SK-N-SH treated with all-trans-retinoic acid at 6 μM for 48 hours (cell line): ENCODE results near the gene GRHL1.

Experiments
- ATAC-seq: fragments of 200-7000 bp; cut with Tn5 transposase; 3 replicates; pipeline ENCODE4 v1.9.1; 2020; ENCODE audit warnings: mild to moderate bottlenecking, moderate library complexity
- BACH2 ChIP-seq: fragments of 250-450 bp; sonication (Bioruptor Pico); IDR thresholded peaks from 2 replicates; pipeline ENCODE4 v1.9.0; 2021; ENCODE audit warnings: mild to moderate bottlenecking, borderline replicate concordance
- CSDC2 ChIP-seq: fragments of 250-450 bp; sonication (Bioruptor Pico); IDR thresholded peaks from 2 replicates; pipeline ENCODE4 v1.5.0; 2020; ENCODE audit warnings: mild to moderate bottlenecking, moderate library complexity
- ESRRG ChIP-seq: fragments of 250-450 bp; sonication (Bioruptor Pico); IDR thresholded peaks from 2 replicates; pipeline ENCODE4 v1.6.1; 2021; ENCODE audit warnings: mild to moderate bottlenecking
- GLIS3 ChIP-seq: fragments of 250-450 bp; sonication (Bioruptor Pico); IDR thresholded peaks from 2 replicates; pipeline ENCODE4 v1.5.0; 2020; ENCODE audit warnings: mild to moderate bottlenecking, moderate library complexity
- ISL1 ChIP-seq: fragments of 250-450 bp; sonication (Bioruptor Pico); IDR thresholded peaks from 2 replicates; pipeline ENCODE4 v2.1.2; 2022; ENCODE audit warnings: mild to moderate bottlenecking, moderate library complexity
- OSR1 ChIP-seq: fragments of 250-450 bp; sonication (Bioruptor Pico); IDR thresholded peaks from 2 replicates; pipeline ENCODE4 v1.8.0; 2022; ENCODE audit warnings: moderate library complexity, mild to moderate bottlenecking, inconsistent platforms
- PATZ1 ChIP-seq: fragments of 250-450 bp; sonication (Bioruptor Pico); IDR thresholded peaks from 2 replicates; pipeline ENCODE4 v1.8.0; 2020; ENCODE audit warnings: mild to moderate bottlenecking, moderate library complexity, borderline replicate concordance
- PPARA ChIP-seq: fragments of 250-450 bp; sonication (Bioruptor Pico); IDR thresholded peaks from 2 replicates; pipeline ENCODE4 v1.5.0; 2020; ENCODE audit warnings: mild to moderate bottlenecking, borderline replicate concordance
- RARB ChIP-seq: fragments of 250-450 bp; sonication (Bioruptor Pico); IDR thresholded peaks from 2 replicates; pipeline ENCODE4 v1.8.0; 2021; ENCODE audit warnings: mild to moderate bottlenecking, moderate library complexity
- TCF4 ChIP-seq: fragments of 250-450 bp; sonication (Bioruptor Pico); IDR thresholded peaks from 2 replicates; pipeline ENCODE4 v1.8.0; 2021; ENCODE audit warnings: mild to moderate bottlenecking, moderate library complexity, borderline replicate concordance
- TOX ChIP-seq: fragments of 250-450 bp; sonication (Bioruptor Pico); IDR thresholded peaks from 2 replicates; pipeline ENCODE4 v1.8.0; 2021; ENCODE audit warnings: mild to moderate bottlenecking, moderate library complexity, borderline replicate concordance
- TSHZ2 ChIP-seq: fragments of 250-450 bp; sonication (Bioruptor Pico); IDR thresholded peaks from 2 replicates; pipeline ENCODE4 v1.5.0; 2020; ENCODE audit warnings: mild to moderate bottlenecking, moderate library complexity
- ZFP3 ChIP-seq: fragments of 250-450 bp; sonication (Bioruptor Pico); IDR thresholded peaks from 2 replicates; pipeline ENCODE4 v1.5.0; 2020; ENCODE audit warnings: mild to moderate bottlenecking, moderate library complexity
- ZFP30 ChIP-seq: fragments of 450-650 bp; formaldehyde crosslinking; IDR thresholded peaks from 2 replicates; pipeline ENCODE4 v1.5.0; 2022; ENCODE audit warnings: mild to moderate bottlenecking, moderate library complexity
- ZNF565 ChIP-seq: fragments of 450-650 bp; formaldehyde crosslinking; conservative IDR thresholded peaks from 2 replicates; pipeline ENCODE4 v1.5.0; 2020; ENCODE audit warnings: low read depth, mild to moderate bottlenecking, moderate library complexity
- ZNF70 ChIP-seq: fragments of 450-650 bp; formaldehyde crosslinking; IDR thresholded peaks from 2 replicates; pipeline ENCODE4 v1.5.0; 2020; ENCODE audit warnings: mild to moderate bottlenecking, moderate library complexity
- ZNF8 ChIP-seq: fragments of 450-650 bp; formaldehyde crosslinking; IDR thresholded peaks from 2 replicates; pipeline ENCODE4 v1.5.0; 2020; ENCODE audit warnings: mild to moderate bottlenecking, moderate library complexity
- TF ChIP-seq, protein P1 (sequence below): fragments of 250-450 bp; sonication (Bioruptor Pico); IDR thresholded peaks from 2 replicates; pipeline ENCODE4 v1.5.1; 2021; ENCODE audit warnings: mild to moderate bottlenecking, moderate library complexity
- TF ChIP-seq, protein P2 (sequence below): fragments of 250-450 bp; sonication (Bioruptor Pico); IDR thresholded peaks from 2 replicates; pipeline ENCODE4 v1.8.0; 2021; ENCODE audit warnings: low read depth, mild to moderate bottlenecking, moderate library complexity, borderline replicate concordance

The GRHL1 gene

GRCh38 chr2:10035633-10036032 lies 84.1 kb downstream of the GRHL1 start:
- no peak for ATAC-seq
- TF ChIP-seq TSHZ2 (CRISPR knock-in tag) (no peak), ZFP30 (CRISPR knock-in tag) (no peak), RARB (CRISPR knock-in tag) (no peak), CSDC2 (CRISPR knock-in tag) (no peak)
- TF ChIP-seq, protein P1, sequence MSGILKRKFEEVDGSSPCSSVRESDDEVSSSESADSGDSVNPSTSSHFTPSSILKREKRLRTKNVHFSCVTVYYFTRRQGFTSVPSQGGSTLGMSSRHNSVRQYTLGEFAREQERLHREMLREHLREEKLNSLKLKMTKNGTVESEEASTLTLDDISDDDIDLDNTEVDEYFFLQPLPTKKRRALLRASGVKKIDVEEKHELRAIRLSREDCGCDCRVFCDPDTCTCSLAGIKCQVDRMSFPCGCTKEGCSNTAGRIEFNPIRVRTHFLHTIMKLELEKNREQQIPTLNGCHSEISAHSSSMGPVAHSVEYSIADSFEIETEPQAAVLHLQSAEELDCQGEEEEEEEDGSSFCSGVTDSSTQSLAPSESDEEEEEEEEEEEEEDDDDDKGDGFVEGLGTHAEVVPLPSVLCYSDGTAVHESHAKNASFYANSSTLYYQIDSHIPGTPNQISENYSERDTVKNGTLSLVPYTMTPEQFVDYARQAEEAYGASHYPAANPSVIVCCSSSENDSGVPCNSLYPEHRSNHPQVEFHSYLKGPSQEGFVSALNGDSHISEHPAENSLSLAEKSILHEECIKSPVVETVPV = no peak

- ATAC-seq = peak; percentile 95
- no peak for TF ChIP-seq ESRRG (CRISPR knock-in tag)
- no peak for TF ChIP-seq ISL1 (CRISPR knock-in tag)
- TF ChIP-seq BACH2 = no peak
- TF ChIP-seq, protein P1 = no peak
- TF ChIP-seq GLIS3 (CRISPR knock-in tag) = no peak
- no peak for TF ChIP-seq RARB (CRISPR knock-in tag)
- TF ChIP-seq, all 23 proteins: peak for 0
Observed at GRCh38 chr2:10036095-10036884, 84.8 kb downstream of the GRHL1 start.

- ATAC-seq = no peak
- TF ChIP-seq GLIS3 (CRISPR knock-in tag) (no peak), ZNF565 (CRISPR knock-in tag) (no peak), ZNF8 (CRISPR knock-in tag) (no peak), BACH2 (no peak), PATZ1 (CRISPR knock-in tag) (no peak), ESRRG (CRISPR knock-in tag) (no peak), OSR1 (CRISPR knock-in tag) (no peak), PPARA (CRISPR knock-in tag) (no peak), ISL1 (CRISPR knock-in tag) (no peak), TOX (CRISPR knock-in tag) (no peak), CSDC2 (CRISPR knock-in tag) (no peak), ZNF70 (CRISPR knock-in tag) (no peak), ZFP3 (CRISPR knock-in tag) (no peak), TCF4 (no peak), TSHZ2 (CRISPR knock-in tag) (no peak)
- TF ChIP-seq, protein P2, sequence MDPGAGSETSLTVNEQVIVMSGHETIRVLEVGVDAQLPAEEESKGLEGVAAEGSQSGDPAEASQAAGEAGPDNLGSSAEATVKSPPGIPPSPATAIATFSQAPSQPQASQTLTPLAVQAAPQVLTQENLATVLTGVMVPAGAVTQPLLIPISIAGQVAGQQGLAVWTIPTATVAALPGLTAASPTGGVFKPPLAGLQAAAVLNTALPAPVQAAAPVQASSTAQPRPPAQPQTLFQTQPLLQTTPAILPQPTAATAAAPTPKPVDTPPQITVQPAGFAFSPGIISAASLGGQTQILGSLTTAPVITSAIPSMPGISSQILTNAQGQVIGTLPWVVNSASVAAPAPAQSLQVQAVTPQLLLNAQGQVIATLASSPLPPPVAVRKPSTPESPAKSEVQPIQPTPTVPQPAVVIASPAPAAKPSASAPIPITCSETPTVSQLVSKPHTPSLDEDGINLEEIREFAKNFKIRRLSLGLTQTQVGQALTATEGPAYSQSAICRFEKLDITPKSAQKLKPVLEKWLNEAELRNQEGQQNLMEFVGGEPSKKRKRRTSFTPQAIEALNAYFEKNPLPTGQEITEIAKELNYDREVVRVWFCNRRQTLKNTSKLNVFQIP (CRISPR knock-in tag) = no peak
- TF ChIP-seq, protein P1 = no peak
- TF ChIP-seq, all 23 proteins: peak for 0
Observed at GRCh38 chr2:10038123-10038522, 86.6 kb downstream of the GRHL1 start.
